Fibroblast of mammary gland (primary cell): ENCODE measurements around the gene TCTN2.

Source experiments
- DNase-seq: peaks from one replicate; pipeline ENCODE4 v3.0.0-alpha.2; 2010; ENCODE audit warnings: low read depth
- H3K4me3 ChIP-seq: 2 replicates; pipeline ENCODE4 v1.5.1; 2011; ENCODE audit warnings: low read depth, mild to moderate bottlenecking, low read length, moderate library complexity; ENCODE audit not compliant: control insufficient read depth
- TF ChIP-seq, protein P1 (sequence below): conservative IDR thresholded peaks from 2 replicates; pipeline ENCODE4 v1.5.1; 2011; ENCODE audit warnings: low read depth, low read length, inconsistent platforms; ENCODE audit not compliant: control insufficient read depth, insufficient read depth

TCTN2 gene

DNA sequence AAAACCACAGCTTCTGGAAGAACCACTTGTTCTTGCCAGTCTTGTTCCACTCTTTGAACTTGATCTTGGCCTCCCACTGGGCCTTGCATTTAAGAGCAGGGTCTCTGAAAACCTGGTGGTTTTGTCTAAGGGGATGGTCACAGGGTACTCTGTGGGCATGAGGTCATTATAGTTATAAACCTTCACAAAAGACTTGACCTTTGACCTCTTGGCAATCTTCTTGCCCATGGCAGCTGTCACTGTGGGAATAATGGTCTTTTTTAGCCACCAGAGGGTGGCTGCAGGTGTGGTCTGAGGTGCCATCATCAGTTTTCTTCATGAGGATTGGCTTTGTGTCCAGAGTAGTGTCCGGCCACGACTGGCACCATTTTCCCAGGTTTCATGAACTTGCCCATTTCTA lies 50.3 kb downstream of the TCTN2 start:
- TF ChIP-seq, protein P1, sequence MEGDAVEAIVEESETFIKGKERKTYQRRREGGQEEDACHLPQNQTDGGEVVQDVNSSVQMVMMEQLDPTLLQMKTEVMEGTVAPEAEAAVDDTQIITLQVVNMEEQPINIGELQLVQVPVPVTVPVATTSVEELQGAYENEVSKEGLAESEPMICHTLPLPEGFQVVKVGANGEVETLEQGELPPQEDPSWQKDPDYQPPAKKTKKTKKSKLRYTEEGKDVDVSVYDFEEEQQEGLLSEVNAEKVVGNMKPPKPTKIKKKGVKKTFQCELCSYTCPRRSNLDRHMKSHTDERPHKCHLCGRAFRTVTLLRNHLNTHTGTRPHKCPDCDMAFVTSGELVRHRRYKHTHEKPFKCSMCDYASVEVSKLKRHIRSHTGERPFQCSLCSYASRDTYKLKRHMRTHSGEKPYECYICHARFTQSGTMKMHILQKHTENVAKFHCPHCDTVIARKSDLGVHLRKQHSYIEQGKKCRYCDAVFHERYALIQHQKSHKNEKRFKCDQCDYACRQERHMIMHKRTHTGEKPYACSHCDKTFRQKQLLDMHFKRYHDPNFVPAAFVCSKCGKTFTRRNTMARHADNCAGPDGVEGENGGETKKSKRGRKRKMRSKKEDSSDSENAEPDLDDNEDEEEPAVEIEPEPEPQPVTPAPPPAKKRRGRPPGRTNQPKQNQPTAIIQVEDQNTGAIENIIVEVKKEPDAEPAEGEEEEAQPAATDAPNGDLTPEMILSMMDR = no peak
- no peak for DNase-seq
- H3K4me3 ChIP-seq = no peak overlapping the region

DNA sequence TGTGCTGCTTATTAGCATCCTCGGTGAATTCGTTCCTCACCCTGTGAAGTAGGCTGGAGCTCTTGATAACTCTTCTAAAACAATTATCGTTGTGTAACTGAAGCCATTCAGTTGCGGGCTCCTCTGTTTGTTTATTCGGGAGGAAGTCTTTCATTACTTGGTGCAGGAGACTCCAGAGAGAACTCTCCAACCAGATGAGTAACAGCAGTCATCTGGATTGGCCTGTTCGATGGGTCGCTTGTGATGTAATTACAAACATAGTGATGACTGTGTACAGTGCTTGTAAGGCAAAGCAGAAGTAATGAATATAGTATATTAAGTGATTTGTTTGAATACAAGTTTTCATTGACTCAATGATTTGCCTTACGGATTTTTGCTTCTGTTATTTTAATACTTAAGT lies 52.1 kb downstream of the TCTN2 start:
- DNase-seq = no peak
- TF ChIP-seq, protein P1 = no peak
- no peak overlapping the region for H3K4me3 ChIP-seq

DNA sequence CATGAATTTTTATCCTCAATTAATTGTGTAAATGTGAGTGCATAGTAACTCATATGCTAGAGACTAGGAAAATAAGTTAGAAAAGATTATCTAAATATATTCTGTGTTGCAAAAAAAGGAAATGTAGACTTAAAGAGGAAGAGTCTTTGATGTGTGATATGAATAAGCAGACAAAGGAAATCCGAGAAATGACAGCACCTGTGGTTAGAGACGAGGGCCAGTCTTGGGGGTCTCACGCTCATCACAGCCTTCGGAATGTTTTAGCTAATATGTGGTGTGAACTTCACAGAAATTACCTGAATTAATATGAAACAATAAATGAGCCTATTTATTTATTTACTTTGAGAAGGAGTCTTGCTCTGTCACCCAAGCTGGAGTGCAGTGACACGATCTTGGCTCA lies 52.9 kb downstream of the TCTN2 start:
- TF ChIP-seq, protein P1 = no peak
- no peak overlapping the region for H3K4me3 ChIP-seq
- no peak for DNase-seq

DNA sequence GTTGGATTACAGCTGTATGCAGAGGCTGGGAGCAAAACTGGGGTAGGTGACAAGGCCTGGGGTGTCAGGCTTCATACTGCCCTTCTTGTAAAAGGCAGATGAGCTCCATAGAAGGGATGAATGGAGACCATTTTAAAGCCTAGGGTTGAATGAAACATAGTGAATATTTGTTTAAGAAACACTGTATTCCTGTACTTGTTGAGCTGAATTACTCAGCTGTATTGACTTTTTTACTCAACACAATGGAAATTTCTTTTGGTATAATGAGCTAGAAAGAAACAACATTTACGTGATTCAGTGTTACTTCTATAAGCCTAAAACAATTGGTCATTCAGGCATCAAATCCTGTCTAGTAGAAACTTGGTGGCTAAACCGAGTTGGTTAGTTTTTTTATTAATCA lies 55.3 kb downstream of the TCTN2 start:
- DNase-seq = no peak
- H3K4me3 ChIP-seq = no peak overlapping the region

DNA sequence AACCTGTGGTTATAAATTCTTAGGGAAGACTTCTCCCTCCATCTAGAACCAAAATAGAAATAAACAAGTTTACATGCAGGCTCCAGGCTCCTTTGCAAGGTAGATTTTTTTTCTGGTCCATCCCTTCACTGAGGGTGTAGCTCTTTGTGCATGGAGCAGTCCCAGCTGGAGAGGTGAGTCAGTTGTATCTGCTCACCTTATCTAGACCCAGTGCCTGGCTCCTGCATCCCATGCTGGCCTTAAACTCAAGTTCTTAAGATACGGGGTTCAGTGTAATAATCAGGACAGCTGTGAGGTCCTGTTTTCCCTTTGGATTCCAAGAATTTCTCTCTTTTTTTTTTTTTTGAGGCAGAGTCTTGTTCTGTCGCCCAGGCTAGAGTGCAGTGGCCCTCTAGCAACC lies 56.0 kb downstream of the TCTN2 start:
- H3K4me3 ChIP-seq = no peak overlapping the region
- TF ChIP-seq, protein P1 = no peak
- DNase-seq = no peak

More for the DNA sequence above, 55.3 kb downstream of the TCTN2 start:
- TF ChIP-seq, protein P1 = no peak

DNA sequence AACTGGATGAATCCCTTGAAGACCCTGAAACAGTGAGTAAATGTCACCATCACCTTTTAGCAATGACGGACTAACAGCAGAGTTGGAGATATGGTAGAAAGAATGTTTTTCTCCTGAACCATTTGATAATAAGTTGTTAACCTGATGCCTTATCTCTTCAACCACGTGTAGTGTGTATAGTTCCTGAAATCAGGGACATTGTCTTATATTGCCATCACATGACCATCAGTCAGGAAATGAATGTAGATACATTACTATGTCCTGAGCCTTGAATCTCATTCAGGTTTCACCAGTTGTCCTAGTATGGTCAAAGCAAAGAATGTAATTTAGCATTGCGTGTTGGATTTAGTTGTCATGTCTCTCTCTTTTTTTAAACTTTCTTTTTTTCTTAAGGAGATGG lies 57.0 kb downstream of the TCTN2 start:
- DNase-seq = no peak
- TF ChIP-seq, protein P1 = no peak
- no peak overlapping the region for H3K4me3 ChIP-seq

DNA sequence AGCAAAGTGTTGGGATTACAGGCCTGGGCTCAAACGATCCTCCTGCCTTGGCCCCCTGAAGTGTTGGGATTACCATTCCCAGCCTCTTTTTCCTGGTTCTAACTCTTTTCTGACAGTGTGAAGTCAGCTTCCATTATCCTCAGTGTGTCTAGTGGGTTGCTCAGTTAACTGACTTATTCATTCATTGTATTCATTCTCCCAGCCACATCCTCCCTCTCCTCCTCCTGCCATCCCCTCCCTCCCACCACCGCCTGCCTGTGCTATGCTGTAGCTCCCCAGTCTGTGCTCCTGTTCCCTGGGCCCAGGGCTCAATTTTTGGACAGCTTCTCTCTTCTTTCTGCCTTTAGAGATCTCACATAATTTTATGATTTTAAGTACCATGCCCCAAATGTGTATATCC lies 60.7 kb downstream of the TCTN2 start:
- no peak overlapping the region for H3K4me3 ChIP-seq
- TF ChIP-seq, protein P1 = no peak
- no peak for DNase-seq
